SK-N-SH treated with all-trans-retinoic acid at 6 μM for 48 hours (cell line): ENCODE data around the gene MTUS2.

ENCODE experiments used
- ATAC-seq: fragments of 200-7000 bp; cut with Tn5 transposase; 3 replicates; pipeline ENCODE4 v1.9.1; 2020; ENCODE audit warnings: mild to moderate bottlenecking, moderate library complexity
- ARNTL ChIP-seq: fragments of 450-650 bp; formaldehyde crosslinking; IDR thresholded peaks from 2 replicates; pipeline ENCODE4 v1.5.0; 2020; ENCODE audit warnings: low read depth, mild to moderate bottlenecking, moderate library complexity, borderline replicate concordance
- BACH2 ChIP-seq: fragments of 250-450 bp; sonication (Bioruptor Pico); IDR thresholded peaks from 2 replicates; pipeline ENCODE4 v1.9.0; 2021; ENCODE audit warnings: mild to moderate bottlenecking, borderline replicate concordance
- CSDC2 ChIP-seq: fragments of 250-450 bp; sonication (Bioruptor Pico); IDR thresholded peaks from 2 replicates; pipeline ENCODE4 v1.5.0; 2020; ENCODE audit warnings: mild to moderate bottlenecking, moderate library complexity
- ESRRG ChIP-seq: fragments of 250-450 bp; sonication (Bioruptor Pico); IDR thresholded peaks from 2 replicates; pipeline ENCODE4 v1.6.1; 2021; ENCODE audit warnings: mild to moderate bottlenecking
- GLIS3 ChIP-seq: fragments of 250-450 bp; sonication (Bioruptor Pico); IDR thresholded peaks from 2 replicates; pipeline ENCODE4 v1.5.0; 2020; ENCODE audit warnings: mild to moderate bottlenecking, moderate library complexity
- PPARA ChIP-seq: fragments of 250-450 bp; sonication (Bioruptor Pico); IDR thresholded peaks from 2 replicates; pipeline ENCODE4 v1.5.0; 2020; ENCODE audit warnings: mild to moderate bottlenecking, borderline replicate concordance
- RARB ChIP-seq: fragments of 250-450 bp; sonication (Bioruptor Pico); IDR thresholded peaks from 2 replicates; pipeline ENCODE4 v1.8.0; 2021; ENCODE audit warnings: mild to moderate bottlenecking, moderate library complexity
- SNAI2 ChIP-seq: fragments of 250-450 bp; sonication (Bioruptor Pico); IDR thresholded peaks from 2 replicates; pipeline ENCODE4 v1.5.0; 2020; ENCODE audit warnings: mild to moderate bottlenecking, moderate library complexity
- TCF4 ChIP-seq: fragments of 250-450 bp; sonication (Bioruptor Pico); IDR thresholded peaks from 2 replicates; pipeline ENCODE4 v1.8.0; 2021; ENCODE audit warnings: mild to moderate bottlenecking, moderate library complexity, borderline replicate concordance
- TOX ChIP-seq: fragments of 250-450 bp; sonication (Bioruptor Pico); IDR thresholded peaks from 2 replicates; pipeline ENCODE4 v1.8.0; 2021; ENCODE audit warnings: mild to moderate bottlenecking, moderate library complexity, borderline replicate concordance
- ZC3H10 ChIP-seq: fragments of 250-450 bp; sonication (Bioruptor Pico); IDR thresholded peaks from 2 replicates; pipeline ENCODE4 v1.5.1; 2021; ENCODE audit warnings: mild to moderate bottlenecking, moderate library complexity
- ZFP3 ChIP-seq: fragments of 250-450 bp; sonication (Bioruptor Pico); IDR thresholded peaks from 2 replicates; pipeline ENCODE4 v1.5.0; 2020; ENCODE audit warnings: mild to moderate bottlenecking, moderate library complexity
- ZFP30 ChIP-seq: fragments of 450-650 bp; formaldehyde crosslinking; IDR thresholded peaks from 2 replicates; pipeline ENCODE4 v1.5.0; 2022; ENCODE audit warnings: mild to moderate bottlenecking, moderate library complexity
- ZNF565 ChIP-seq: fragments of 450-650 bp; formaldehyde crosslinking; conservative IDR thresholded peaks from 2 replicates; pipeline ENCODE4 v1.5.0; 2020; ENCODE audit warnings: low read depth, mild to moderate bottlenecking, moderate library complexity
- ZNF70 ChIP-seq: fragments of 450-650 bp; formaldehyde crosslinking; IDR thresholded peaks from 2 replicates; pipeline ENCODE4 v1.5.0; 2020; ENCODE audit warnings: mild to moderate bottlenecking, moderate library complexity
- ZNF8 ChIP-seq: fragments of 450-650 bp; formaldehyde crosslinking; IDR thresholded peaks from 2 replicates; pipeline ENCODE4 v1.5.0; 2020; ENCODE audit warnings: mild to moderate bottlenecking, moderate library complexity
- TF ChIP-seq, protein P1 (sequence below): fragments of 250-450 bp; sonication (Bioruptor Pico); IDR thresholded peaks from 2 replicates; pipeline ENCODE4 v1.5.0; 2020; ENCODE audit warnings: mild to moderate bottlenecking, moderate library complexity
- TF ChIP-seq, protein P2 (sequence below): fragments of 250-450 bp; sonication (Bioruptor Pico); IDR thresholded peaks from 2 replicates; pipeline ENCODE4 v1.8.0; 2021; ENCODE audit warnings: low read depth, mild to moderate bottlenecking, moderate library complexity, borderline replicate concordance
- TF ChIP-seq, protein P3 (sequence below): fragments of 250-450 bp; sonication (Bioruptor Pico); IDR thresholded peaks from 2 replicates; pipeline ENCODE4 v1.5.1; 2021; ENCODE audit warnings: mild to moderate bottlenecking, moderate library complexity
- TF ChIP-seq, protein P4 (sequence below): fragments of 250-450 bp; sonication (Bioruptor Pico); IDR thresholded peaks from 2 replicates; pipeline ENCODE4 v1.8.0; 2020; ENCODE audit warnings: mild to moderate bottlenecking, moderate library complexity, borderline replicate concordance

The MTUS2 gene

DNA sequence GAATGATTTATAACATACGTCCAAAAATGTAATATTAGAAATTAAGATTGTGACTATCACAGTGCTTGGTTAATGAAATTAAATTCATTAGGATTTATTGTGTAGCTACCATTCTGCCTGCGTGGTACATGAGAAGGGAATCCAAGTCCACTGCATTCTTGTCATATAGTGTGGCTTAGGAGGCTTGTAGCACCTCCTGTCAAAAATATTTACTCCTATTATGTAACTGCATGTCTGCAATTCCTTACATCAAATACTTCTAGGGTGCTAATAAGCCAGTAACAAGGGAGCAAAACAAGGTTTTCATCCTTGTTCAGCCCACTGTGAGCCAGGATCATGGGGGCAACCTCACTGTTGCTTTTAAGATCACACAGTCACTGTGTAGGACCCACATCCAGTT is 576.3 kb downstream of the MTUS2 start (continued):
- TF ChIP-seq ZC3H10 (CRISPR knock-in tag) (no peak), ESRRG (no peak), ZNF8 (CRISPR knock-in tag) (no peak), TCF4 (CRISPR knock-in tag) (no peak), ZNF565 (CRISPR knock-in tag) (no peak)

DNA sequence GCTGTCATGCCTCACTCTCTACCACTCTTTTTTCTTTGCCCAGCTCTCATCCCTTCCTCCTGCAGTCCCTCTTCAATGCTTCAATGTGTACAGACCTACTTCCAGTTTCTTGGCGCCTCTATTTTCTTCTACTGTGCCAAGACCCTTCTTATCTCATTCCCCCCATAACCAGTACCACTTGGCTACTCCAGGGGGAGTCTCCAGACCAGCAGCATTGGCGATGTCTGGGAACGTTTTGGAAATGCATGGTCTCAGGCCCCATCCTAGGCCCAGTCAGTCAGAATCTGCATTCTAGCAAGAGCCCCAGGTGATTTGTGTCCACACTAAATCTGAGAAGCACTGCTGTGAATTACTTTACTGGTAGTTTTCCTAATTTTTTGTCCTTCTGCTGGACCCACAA is 577.1 kb downstream of the MTUS2 start:
- no peak for ATAC-seq

DNA sequence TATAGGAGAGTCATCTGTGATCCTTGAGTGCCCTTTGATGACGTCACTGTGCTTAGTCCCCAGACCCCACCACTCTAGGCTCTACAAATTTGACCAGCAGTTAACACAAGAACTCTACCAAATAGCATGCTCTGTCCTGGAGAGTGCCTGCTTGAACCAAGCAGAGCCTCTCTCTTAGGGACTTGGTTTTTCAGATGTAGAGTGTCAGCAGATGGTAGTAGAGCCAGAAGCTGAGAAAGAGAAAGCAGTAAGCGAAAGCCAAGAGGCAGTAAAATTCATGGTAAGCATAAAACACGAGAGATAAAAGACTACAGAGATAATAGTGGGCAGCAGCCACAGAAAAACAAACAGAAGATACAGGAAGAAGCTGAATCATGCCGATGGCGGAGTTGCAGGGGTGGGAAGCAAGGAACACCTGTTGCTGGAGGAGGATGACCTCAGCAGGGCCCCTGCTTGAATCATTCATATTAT is 582.1 kb downstream of the MTUS2 start:
- no peak for ATAC-seq
- TF ChIP-seq CSDC2, result no peak
- TF ChIP-seq RARB (CRISPR knock-in tag), result no peak
- TF ChIP-seq GLIS3 (CRISPR knock-in tag), result no peak
- TF ChIP-seq, protein P1, sequence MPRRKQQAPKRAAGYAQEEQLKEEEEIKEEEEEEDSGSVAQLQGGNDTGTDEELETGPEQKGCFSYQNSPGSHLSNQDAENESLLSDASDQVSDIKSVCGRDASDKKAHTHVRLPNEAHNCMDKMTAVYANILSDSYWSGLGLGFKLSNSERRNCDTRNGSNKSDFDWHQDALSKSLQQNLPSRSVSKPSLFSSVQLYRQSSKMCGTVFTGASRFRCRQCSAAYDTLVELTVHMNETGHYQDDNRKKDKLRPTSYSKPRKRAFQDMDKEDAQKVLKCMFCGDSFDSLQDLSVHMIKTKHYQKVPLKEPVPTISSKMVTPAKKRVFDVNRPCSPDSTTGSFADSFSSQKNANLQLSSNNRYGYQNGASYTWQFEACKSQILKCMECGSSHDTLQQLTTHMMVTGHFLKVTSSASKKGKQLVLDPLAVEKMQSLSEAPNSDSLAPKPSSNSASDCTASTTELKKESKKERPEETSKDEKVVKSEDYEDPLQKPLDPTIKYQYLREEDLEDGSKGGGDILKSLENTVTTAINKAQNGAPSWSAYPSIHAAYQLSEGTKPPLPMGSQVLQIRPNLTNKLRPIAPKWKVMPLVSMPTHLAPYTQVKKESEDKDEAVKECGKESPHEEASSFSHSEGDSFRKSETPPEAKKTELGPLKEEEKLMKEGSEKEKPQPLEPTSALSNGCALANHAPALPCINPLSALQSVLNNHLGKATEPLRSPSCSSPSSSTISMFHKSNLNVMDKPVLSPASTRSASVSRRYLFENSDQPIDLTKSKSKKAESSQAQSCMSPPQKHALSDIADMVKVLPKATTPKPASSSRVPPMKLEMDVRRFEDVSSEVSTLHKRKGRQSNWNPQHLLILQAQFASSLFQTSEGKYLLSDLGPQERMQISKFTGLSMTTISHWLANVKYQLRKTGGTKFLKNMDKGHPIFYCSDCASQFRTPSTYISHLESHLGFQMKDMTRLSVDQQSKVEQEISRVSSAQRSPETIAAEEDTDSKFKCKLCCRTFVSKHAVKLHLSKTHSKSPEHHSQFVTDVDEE (CRISPR knock-in tag), result no peak
- TF ChIP-seq BACH2 (CRISPR knock-in tag), result no peak
- TF ChIP-seq PPARA (CRISPR knock-in tag), result no peak
- no peak for TF ChIP-seq ZNF70 (CRISPR knock-in tag)
- no peak for TF ChIP-seq ZFP30 (CRISPR knock-in tag)
- TF ChIP-seq ESRRG, result no peak
- no peak for TF ChIP-seq ZC3H10 (CRISPR knock-in tag)
- TF ChIP-seq, protein P2, sequence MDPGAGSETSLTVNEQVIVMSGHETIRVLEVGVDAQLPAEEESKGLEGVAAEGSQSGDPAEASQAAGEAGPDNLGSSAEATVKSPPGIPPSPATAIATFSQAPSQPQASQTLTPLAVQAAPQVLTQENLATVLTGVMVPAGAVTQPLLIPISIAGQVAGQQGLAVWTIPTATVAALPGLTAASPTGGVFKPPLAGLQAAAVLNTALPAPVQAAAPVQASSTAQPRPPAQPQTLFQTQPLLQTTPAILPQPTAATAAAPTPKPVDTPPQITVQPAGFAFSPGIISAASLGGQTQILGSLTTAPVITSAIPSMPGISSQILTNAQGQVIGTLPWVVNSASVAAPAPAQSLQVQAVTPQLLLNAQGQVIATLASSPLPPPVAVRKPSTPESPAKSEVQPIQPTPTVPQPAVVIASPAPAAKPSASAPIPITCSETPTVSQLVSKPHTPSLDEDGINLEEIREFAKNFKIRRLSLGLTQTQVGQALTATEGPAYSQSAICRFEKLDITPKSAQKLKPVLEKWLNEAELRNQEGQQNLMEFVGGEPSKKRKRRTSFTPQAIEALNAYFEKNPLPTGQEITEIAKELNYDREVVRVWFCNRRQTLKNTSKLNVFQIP (CRISPR knock-in tag), result no peak
- TF ChIP-seq ARNTL (CRISPR knock-in tag), result no peak
- TF ChIP-seq TOX (CRISPR knock-in tag), result no peak
- TF ChIP-seq, protein P3, sequence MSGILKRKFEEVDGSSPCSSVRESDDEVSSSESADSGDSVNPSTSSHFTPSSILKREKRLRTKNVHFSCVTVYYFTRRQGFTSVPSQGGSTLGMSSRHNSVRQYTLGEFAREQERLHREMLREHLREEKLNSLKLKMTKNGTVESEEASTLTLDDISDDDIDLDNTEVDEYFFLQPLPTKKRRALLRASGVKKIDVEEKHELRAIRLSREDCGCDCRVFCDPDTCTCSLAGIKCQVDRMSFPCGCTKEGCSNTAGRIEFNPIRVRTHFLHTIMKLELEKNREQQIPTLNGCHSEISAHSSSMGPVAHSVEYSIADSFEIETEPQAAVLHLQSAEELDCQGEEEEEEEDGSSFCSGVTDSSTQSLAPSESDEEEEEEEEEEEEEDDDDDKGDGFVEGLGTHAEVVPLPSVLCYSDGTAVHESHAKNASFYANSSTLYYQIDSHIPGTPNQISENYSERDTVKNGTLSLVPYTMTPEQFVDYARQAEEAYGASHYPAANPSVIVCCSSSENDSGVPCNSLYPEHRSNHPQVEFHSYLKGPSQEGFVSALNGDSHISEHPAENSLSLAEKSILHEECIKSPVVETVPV (CRISPR knock-in tag), result no peak
- TF ChIP-seq ZFP3 (CRISPR knock-in tag), result no peak
- TF ChIP-seq, protein P4, sequence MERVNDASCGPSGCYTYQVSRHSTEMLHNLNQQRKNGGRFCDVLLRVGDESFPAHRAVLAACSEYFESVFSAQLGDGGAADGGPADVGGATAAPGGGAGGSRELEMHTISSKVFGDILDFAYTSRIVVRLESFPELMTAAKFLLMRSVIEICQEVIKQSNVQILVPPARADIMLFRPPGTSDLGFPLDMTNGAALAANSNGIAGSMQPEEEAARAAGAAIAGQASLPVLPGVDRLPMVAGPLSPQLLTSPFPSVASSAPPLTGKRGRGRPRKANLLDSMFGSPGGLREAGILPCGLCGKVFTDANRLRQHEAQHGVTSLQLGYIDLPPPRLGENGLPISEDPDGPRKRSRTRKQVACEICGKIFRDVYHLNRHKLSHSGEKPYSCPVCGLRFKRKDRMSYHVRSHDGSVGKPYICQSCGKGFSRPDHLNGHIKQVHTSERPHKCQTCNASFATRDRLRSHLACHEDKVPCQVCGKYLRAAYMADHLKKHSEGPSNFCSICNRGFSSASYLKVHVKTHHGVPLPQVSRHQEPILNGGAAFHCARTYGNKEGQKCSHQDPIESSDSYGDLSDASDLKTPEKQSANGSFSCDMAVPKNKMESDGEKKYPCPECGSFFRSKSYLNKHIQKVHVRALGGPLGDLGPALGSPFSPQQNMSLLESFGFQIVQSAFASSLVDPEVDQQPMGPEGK (CRISPR knock-in tag), result no peak
- no peak for TF ChIP-seq ZNF8 (CRISPR knock-in tag)

More for the DNA sequence above, 577.1 kb downstream of the MTUS2 start:
- TF ChIP-seq, protein P2 (CRISPR knock-in tag), result no peak
- TF ChIP-seq ZNF565 (CRISPR knock-in tag), result no peak
- TF ChIP-seq BACH2 (CRISPR knock-in tag), result no peak
- TF ChIP-seq, protein P3 (CRISPR knock-in tag), result no peak
- no peak for TF ChIP-seq SNAI2 (CRISPR knock-in tag)
